MM.1S (cell line): ENCODE data around the gene CXCL8.

Source experiments
- DNase-seq: peaks from one replicate; pipeline ENCODE4 v3.0.0-alpha.2; 2015
- H2AFZ ChIP-seq: fragments of 300-600 bp; sonication (generic); 2 replicates; pipeline ENCODE4 v1.6.0; 2016; ENCODE audit warnings: antibody characterized with exemption, low read length
- H3F3A ChIP-seq: fragments of 300-600 bp; sonication (generic); 2 replicates; pipeline ENCODE4 v1.6.1; 2016; ENCODE audit warnings: mild to moderate bottlenecking, antibody characterized with exemption, low read length, moderate library complexity, mixed read lengths; ENCODE audit not compliant: insufficient read depth
- H3K27ac ChIP-seq: fragments of 300-600 bp; sonication (generic); 2 replicates; pipeline ENCODE4 v1.5.1; 2016; ENCODE audit warnings: mild to moderate bottlenecking, low read length
- H3K27me3 ChIP-seq: fragments of 300-600 bp; sonication (generic); replicated peaks from 2 replicates; pipeline ENCODE4 v1.6.0; 2016; ENCODE audit warnings: low read length; ENCODE audit not compliant: insufficient read depth
- H3K36me3 ChIP-seq: fragments of 300-600 bp; sonication (generic); replicated peaks from 2 replicates; pipeline ENCODE4 v1.6.1; 2016; ENCODE audit warnings: mild to moderate bottlenecking, low read length, mixed read lengths; ENCODE audit not compliant: insufficient read depth
- H3K4me1 ChIP-seq: fragments of 300-600 bp; sonication (generic); 2 replicates; pipeline ENCODE4 v1.6.1; 2016; ENCODE audit warnings: low read length, mixed read lengths
- H3K4me2 ChIP-seq: fragments of 300-600 bp; sonication (generic); 2 replicates; pipeline ENCODE4 v1.6.0; 2016; ENCODE audit warnings: low read depth, low read length
- H3K4me3 ChIP-seq: fragments of 300-600 bp; sonication (generic); 2 replicates; pipeline ENCODE4 v1.5.1; 2016; ENCODE audit warnings: low read length, mixed read lengths
- H3K79me2 ChIP-seq: fragments of 300-600 bp; sonication (generic); 2 replicates; pipeline ENCODE4 v1.6.1; 2016; ENCODE audit warnings: mixed run types, low read length, mixed read lengths
- H3K9ac ChIP-seq: fragments of 300-600 bp; sonication (generic); 2 replicates; pipeline ENCODE4 v1.6.1; 2016; ENCODE audit warnings: low read length, mixed read lengths
- H3K9me2 ChIP-seq: fragments of 300-600 bp; sonication (generic); replicated peaks from 2 replicates; pipeline ENCODE4 v1.6.1; 2016; ENCODE audit warnings: mild to moderate bottlenecking, low read length, mixed read lengths; ENCODE audit not compliant: insufficient read depth
- H3K9me3 ChIP-seq: fragments of 300-600 bp; sonication (generic); replicated peaks from 2 replicates; pipeline ENCODE4 v1.6.1; 2016; ENCODE audit warnings: mild to moderate bottlenecking, low read length, mixed read lengths; ENCODE audit not compliant: insufficient read depth
- H4K20me1 ChIP-seq: fragments of 300-600 bp; sonication (generic); 2 replicates; pipeline ENCODE4 v1.6.1; 2016; ENCODE audit warnings: mild to moderate bottlenecking, low read length, moderate library complexity, mixed read lengths; ENCODE audit not compliant: insufficient read depth
- EZH2 ChIP-seq: fragments of 300-600 bp; sonication (generic); optimal IDR thresholded peaks from 2 replicates; pipeline ENCODE3; 2017; ENCODE audit warnings: low read depth, mild to moderate bottlenecking, antibody characterized with exemption, low read length, mixed read lengths
- EZH2phosphoT487 ChIP-seq: fragments of 300-600 bp; sonication (generic); IDR thresholded peaks from 2 replicates; pipeline ENCODE4 v1.6.1; 2018; ENCODE audit warnings: antibody characterized with exemption, low read length
- TF ChIP-seq, protein P1 (sequence below): fragments of 300-600 bp; sonication (generic); IDR thresholded peaks from 2 replicates; pipeline ENCODE4 v1.5.1; 2016; ENCODE audit warnings: antibody characterized with exemption, low read length, mixed read lengths

Gene CXCL8

GRCh38 chr4:73788411-73788810, 48.0 kb downstream of the CXCL8 start:
- H4K20me1 ChIP-seq: no peaks in the 10 kb centered on the region

More at GRCh38 chr4:73788411-73788810, 48.0 kb downstream of the CXCL8 start:
- H3K36me3 ChIP-seq: no peaks in the 10 kb centered on the region
- TF ChIP-seq EZH2: no peak
- TF ChIP-seq, protein P1, sequence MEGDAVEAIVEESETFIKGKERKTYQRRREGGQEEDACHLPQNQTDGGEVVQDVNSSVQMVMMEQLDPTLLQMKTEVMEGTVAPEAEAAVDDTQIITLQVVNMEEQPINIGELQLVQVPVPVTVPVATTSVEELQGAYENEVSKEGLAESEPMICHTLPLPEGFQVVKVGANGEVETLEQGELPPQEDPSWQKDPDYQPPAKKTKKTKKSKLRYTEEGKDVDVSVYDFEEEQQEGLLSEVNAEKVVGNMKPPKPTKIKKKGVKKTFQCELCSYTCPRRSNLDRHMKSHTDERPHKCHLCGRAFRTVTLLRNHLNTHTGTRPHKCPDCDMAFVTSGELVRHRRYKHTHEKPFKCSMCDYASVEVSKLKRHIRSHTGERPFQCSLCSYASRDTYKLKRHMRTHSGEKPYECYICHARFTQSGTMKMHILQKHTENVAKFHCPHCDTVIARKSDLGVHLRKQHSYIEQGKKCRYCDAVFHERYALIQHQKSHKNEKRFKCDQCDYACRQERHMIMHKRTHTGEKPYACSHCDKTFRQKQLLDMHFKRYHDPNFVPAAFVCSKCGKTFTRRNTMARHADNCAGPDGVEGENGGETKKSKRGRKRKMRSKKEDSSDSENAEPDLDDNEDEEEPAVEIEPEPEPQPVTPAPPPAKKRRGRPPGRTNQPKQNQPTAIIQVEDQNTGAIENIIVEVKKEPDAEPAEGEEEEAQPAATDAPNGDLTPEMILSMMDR: no peak
- TF ChIP-seq EZH2phosphoT487: no peak
- H3K27me3 ChIP-seq: no peaks in the 10 kb centered on the region
- H3K9me3 ChIP-seq: no peaks in the 10 kb centered on the region
- no peaks in the 10 kb centered on the region for H3K9me2 ChIP-seq
- H3K79me2 ChIP-seq: no peaks in the 10 kb centered on the region
- H3K9ac ChIP-seq: no peak overlapping the region
- no peaks in the 10 kb centered on the region for H3K4me1 ChIP-seq
- no peaks in the 10 kb centered on the region for H3F3A ChIP-seq
- H3K4me2 ChIP-seq: no peak overlapping the region
- no peak overlapping the region for H2AFZ ChIP-seq
- H3K27ac ChIP-seq: no peak overlapping the region
- no peak for DNase-seq
- H3K4me3 ChIP-seq: no peak overlapping the region
